ENCODE results near the gene LRP5.

LRP5 gene

DNA sequence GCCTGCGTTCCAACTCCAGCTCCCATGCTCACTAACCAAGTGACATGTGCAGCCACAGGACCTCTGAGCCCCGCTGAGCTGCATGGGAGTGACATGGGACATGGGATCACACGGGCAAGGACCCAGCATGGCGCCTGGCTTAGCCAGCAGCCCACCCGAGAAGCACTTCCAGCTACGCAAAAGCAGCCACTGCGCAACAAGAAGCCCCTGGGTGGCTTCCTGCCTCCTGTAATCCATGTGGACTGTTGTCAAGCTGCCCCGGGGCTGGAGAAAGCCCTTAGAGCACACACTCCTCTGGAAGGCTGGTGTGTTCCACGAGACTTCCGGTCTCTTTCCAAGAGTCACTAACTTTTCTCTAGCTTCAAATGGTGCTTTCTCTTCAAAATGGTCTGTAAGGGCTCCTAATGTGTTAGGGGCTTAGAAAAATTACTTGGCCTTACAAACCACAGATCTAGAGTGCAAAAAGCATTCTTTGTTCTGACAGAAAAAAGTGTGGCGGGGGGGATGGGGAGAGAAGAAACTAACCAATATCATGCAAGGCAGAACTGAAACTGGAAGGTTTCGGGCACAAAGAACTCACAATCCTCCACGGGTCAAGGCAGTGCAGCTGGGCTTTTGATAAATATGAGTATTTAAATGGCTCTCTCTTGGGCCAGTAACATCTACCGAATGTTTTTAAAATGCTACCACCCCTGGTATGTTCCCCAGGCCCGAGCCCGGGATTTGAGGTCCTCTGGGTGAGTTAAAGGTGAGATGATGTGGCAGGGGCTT, 46.1 kb upstream of the LRP5 start:
- Histone ChIP-seq H3K27me3 (ENCODE audit: control insufficient read depth, insufficient read depth, low read length) (no peaks in the 10 kb centered on the region), H3K9ac (no peak overlapping the region), H2AFZ (no peak overlapping the region), H3K9me3 (ENCODE audit: control insufficient read depth, low read length) (no peaks in the 10 kb centered on the region), H3K4me2 (ENCODE audit: low read length) (no peak overlapping the region), H3K36me3 (ENCODE audit: control insufficient read depth, insufficient read depth, low read length) (no peaks in the 10 kb centered on the region), H3K27ac (no peak overlapping the region), H3K4me1 (no peaks in the 10 kb centered on the region), H3K4me3 (ENCODE audit: low read depth, low read length) (no peak overlapping the region), H3K79me2 (no peaks in the 10 kb centered on the region)
- TF ChIP-seq, protein P1, sequence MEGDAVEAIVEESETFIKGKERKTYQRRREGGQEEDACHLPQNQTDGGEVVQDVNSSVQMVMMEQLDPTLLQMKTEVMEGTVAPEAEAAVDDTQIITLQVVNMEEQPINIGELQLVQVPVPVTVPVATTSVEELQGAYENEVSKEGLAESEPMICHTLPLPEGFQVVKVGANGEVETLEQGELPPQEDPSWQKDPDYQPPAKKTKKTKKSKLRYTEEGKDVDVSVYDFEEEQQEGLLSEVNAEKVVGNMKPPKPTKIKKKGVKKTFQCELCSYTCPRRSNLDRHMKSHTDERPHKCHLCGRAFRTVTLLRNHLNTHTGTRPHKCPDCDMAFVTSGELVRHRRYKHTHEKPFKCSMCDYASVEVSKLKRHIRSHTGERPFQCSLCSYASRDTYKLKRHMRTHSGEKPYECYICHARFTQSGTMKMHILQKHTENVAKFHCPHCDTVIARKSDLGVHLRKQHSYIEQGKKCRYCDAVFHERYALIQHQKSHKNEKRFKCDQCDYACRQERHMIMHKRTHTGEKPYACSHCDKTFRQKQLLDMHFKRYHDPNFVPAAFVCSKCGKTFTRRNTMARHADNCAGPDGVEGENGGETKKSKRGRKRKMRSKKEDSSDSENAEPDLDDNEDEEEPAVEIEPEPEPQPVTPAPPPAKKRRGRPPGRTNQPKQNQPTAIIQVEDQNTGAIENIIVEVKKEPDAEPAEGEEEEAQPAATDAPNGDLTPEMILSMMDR (IDR thresholded peaks at IDR 0.05) = no peak

DNA sequence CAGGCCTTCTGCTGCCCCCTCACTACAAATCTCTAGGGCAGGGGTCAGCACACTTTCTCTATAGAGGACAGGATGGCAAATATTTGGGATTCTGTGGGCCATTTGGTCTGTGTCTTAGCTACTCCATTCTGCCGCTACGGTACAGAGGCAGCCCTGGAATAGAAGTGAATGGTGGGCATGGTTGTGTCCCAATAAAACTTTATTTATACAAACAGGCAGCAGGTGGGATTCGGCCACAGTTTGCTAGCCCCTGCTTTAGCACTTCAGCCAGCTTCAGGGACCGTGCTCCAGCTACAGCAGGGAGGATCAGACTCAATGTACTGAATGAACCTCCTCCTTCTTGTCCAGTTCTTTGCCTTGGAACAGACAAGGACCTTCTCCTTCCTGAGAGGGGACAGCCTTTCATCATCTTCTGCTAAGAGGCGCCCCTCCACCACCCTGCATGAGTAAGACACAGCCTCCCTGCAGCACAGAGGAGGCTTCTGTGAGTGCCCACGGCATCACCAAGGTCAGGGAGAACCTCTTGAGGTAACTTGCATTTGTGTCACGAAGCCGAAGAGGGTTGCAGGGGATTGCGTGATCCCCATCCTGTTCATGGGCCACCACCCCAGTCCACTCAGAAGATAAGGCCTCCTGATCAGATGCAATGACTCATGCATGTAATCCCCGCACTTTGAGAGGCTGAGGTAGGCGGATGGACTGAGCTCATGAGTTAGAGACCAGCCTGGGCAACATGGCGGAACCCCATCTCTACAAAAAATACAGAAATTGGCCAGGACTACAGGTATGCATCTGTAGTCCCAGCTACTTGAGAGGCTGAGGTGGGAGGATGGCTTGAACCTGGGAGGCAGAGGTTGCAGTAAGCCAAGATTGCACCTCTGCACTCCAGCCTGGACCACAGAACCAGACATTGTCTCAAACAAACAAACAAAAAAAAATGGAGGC, 45.2 kb upstream of the LRP5 start:
- H2AFZ ChIP-seq = no peak overlapping the region
- H3K79me2 ChIP-seq = no peaks in the 10 kb centered on the region
- H3K36me3 ChIP-seq (ENCODE audit: control insufficient read depth, insufficient read depth, low read length) = no peaks in the 10 kb centered on the region
- H3K4me1 ChIP-seq = no peaks in the 10 kb centered on the region
- TF ChIP-seq, protein P1 (IDR thresholded peaks at IDR 0.05) = no peak
- H3K4me2 ChIP-seq (ENCODE audit: low read length) = no peak overlapping the region
- H3K9ac ChIP-seq = no peak overlapping the region
- H3K27ac ChIP-seq = no peak overlapping the region
- no peaks in the 10 kb centered on the region for H3K9me3 ChIP-seq (ENCODE audit: control insufficient read depth, low read length)
- no peaks in the 10 kb centered on the region for H3K27me3 ChIP-seq (ENCODE audit: control insufficient read depth, insufficient read depth, low read length)
- H3K4me3 ChIP-seq (ENCODE audit: low read depth, low read length) = no peak overlapping the region

DNA sequence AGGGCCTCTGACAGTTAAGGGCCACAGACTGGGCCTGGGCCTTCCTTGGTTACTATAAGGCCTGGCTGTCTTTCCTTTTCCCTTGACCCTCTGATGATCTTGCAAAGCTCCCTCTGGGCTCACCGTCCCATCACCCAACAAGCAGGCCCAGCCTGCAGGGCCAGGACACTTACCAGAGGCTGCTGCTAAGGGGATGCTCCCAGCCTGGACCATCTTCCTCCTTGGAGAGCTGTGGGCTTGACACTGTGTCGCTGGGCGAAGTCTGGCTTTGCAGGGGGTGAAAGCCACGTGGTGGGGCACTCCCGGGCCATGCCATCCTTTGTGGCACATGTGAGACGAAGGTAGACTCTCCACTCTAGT, 44.5 kb upstream of the LRP5 start:
- Histone ChIP-seq H3K4me3 (ENCODE audit: low read depth, low read length) (no peak overlapping the region), H3K4me2 (ENCODE audit: low read length) (no peak overlapping the region), H3K27me3 (ENCODE audit: control insufficient read depth, insufficient read depth, low read length) (no peaks in the 10 kb centered on the region), H3K27ac (no peak overlapping the region), H3K9me3 (ENCODE audit: control insufficient read depth, low read length) (no peaks in the 10 kb centered on the region), H2AFZ (no peak overlapping the region), H3K79me2 (no peaks in the 10 kb centered on the region), H3K4me1 (no peaks in the 10 kb centered on the region), H3K36me3 (ENCODE audit: control insufficient read depth, insufficient read depth, low read length) (no peaks in the 10 kb centered on the region), H3K9ac (no peak overlapping the region)
- TF ChIP-seq, protein P1 (IDR thresholded peaks at IDR 0.05) = no peak

DNA sequence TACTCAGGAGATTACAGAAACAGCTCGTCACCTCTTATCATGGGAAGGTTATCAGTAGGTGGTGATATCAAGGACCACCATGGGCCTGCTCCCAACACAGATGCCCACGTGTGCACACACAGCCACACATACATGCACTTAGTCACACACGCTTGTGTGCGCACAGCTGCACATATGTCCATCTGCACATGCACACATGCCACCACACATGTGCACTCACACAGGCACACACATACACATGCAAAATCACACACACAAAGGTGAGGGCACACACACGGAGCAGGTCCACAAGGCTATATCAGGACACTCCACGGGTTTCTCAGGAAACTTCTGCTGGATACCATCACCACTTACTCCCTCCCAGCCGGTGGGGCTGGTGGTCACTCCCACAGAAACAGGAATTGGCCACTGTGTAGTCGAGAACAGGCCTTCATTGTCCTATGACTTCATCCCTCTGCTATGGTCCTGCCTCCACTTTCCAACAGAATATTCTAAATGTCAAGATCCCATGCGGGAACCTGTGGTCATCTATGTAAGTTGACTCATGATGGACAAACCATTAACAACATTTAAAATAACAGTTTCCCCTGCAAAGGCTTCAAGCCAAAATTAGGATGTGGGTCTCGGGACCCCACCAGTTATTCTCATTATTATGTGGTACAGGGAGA, 42.8 kb upstream of the LRP5 start:
- TF ChIP-seq, protein P1 (IDR thresholded peaks at IDR 0.05) = no peak
- no peaks in the 10 kb centered on the region for H3K79me2 ChIP-seq
- no peak overlapping the region for H2AFZ ChIP-seq
- peaks cover 5% of the 10 kb centered on the region for H3K4me1 ChIP-seq
- no peaks in the 10 kb centered on the region for H3K9me3 ChIP-seq (ENCODE audit: control insufficient read depth, low read length)
- H3K36me3 ChIP-seq (ENCODE audit: control insufficient read depth, insufficient read depth, low read length) = no peaks in the 10 kb centered on the region
- H3K27ac ChIP-seq = no peak overlapping the region
- H3K27me3 ChIP-seq (ENCODE audit: control insufficient read depth, insufficient read depth, low read length) = no peaks in the 10 kb centered on the region
- H3K4me3 ChIP-seq (ENCODE audit: low read depth, low read length) = no peak overlapping the region
- no peak overlapping the region for H3K9ac ChIP-seq
- no peak overlapping the region for H3K4me2 ChIP-seq (ENCODE audit: low read length)
